HG03460 (cell line): ENCODE measurements around the gene POLR2B.

ENCODE experiments used
- ATAC-seq: cut with Tn5 transposase; IDR thresholded peaks from one replicate; pipeline ENCODE4 v1.9.1; 2021; ENCODE audit not compliant: unreplicated experiment

Gene POLR2B

GRCh38 chr4:57078685-57079521 is 100.2 kb downstream of the POLR2B start:
- no peak for ATAC-seq
